ENCODE results near the gene ZNF841. TPM values are rescaled to one million over a fixed set of nuclear protein-coding genes. Genes with fewer than 3 reads are reported as not detected.
"Not testable (repeated sequence)": the region's sequence is repeated elsewhere in the genome, so short reads cannot be mapped to it uniquely, and the experiment has no call there.

The ZNF841 gene
- total and polyA plus RNA-seq, 7 donors = 1.2 to 26.6 (median 11.8) TPM

- peak; percentile 90 for DNase-seq
- intact Hi-C loops (cut with DNase I) = loop anchor here (1.0 to 2.0 kb wide), 3 partner anchors 20 to 42 kb away; partner anchors contain the start of genes ZNF350, ZNF432 and ZNF615
- H3K36me3 ChIP-seq = peaks cover 6 to 32% (median 21%) of the 10 kb centered on the region in 4 donors
- H3K9me3 ChIP-seq = peaks cover 12 to 25% (median 16%) of the 10 kb centered on the region in 4 donors
- 0% methylated on average over 53 of the region's 53 CpGs for WGBS, 2 donors
- TF ChIP-seq POLR2A (IDR thresholded peaks at IDR 0.05) (peak; percentile 9 to 59), EP300 (IDR thresholded peaks at IDR 0.05) (no peak), CTCF (IDR thresholded peaks at IDR 0.05) (no peak), POLR2AphosphoS5 (IDR thresholded peaks at IDR 0.05) (peak; percentile 69 to 89 (median 80))
- H3K27ac ChIP-seq = peak within 1 kb of the TSS; percentile 90 to 94 (median 92)
- H3K27me3 ChIP-seq = no peaks in the 10 kb centered on the region
- H3K4me3 ChIP-seq = peak within 1 kb of the TSS; percentile 57 to 87 (median 71)
- peaks cover 0 to 23% (median 14%) of the 10 kb centered on the region in 4 donors for H3K4me1 ChIP-seq
Observed at GRCh38 chr19:52028027-52028779, 67.4 kb downstream of the ZNF841 start, which contains the start of gene ZNF614. Gene ZNF614, minus strand, starts transcription at chr19:52028379. Its CDS starts 2,634 bp downstream, at chr19:52025745.

- intact Hi-C loops (cut with DNase I); H3K27me3 ChIP-seq; H3K27ac ChIP-seq; DNase-seq; H3K4me3 ChIP-seq: not testable (repeated sequence)
- Histone ChIP-seq H3K36me3 (peaks cover 6 to 48% (median 28%) of the 10 kb centered on the region in 4 donors), H3K9me3 (peaks cover 0 to 16% (median 2%) of the 10 kb centered on the region in 4 donors), H3K4me1 (peaks cover 0 to 23% (median 14%) of the 10 kb centered on the region in 4 donors)
- 89 to 91% methylated on average over 15 of the region's 15 CpGs for WGBS, 2 donors
Observed at GRCh38 chr19:52026255-52026990, 69.1 kb downstream of the ZNF841 start.

GRCh38 chr19:52024478-52024877 is 71.1 kb downstream of the ZNF841 start:
- H3K4me3 ChIP-seq; DNase-seq; H3K27me3 ChIP-seq; intact Hi-C loops (cut with DNase I); H3K27ac ChIP-seq: not testable (repeated sequence)
- peaks cover 0 to 30% (median 5%) of the 10 kb centered on the region in 4 donors for H3K9me3 ChIP-seq
- H3K36me3 ChIP-seq = peaks cover 6 to 67% (median 42%) of the 10 kb centered on the region in 4 donors
- peaks cover 0 to 23% (median 14%) of the 10 kb centered on the region in 4 donors for H3K4me1 ChIP-seq
- WGBS, 2 donors = 91 to 93% methylated on average over 4 of the region's 4 CpGs

- H3K4me1 ChIP-seq = peaks cover 0 to 14% (median 9%) of the 10 kb centered on the region in 4 donors
- peaks cover 0 to 44% (median 8%) of the 10 kb centered on the region in 4 donors for H3K9me3 ChIP-seq
- no peak for TF ChIP-seq POLR2A (IDR thresholded peaks at IDR 0.05)
- TF ChIP-seq CTCF (IDR thresholded peaks at IDR 0.05) = no peak
- TF ChIP-seq POLR2AphosphoS5 (IDR thresholded peaks at IDR 0.05) = no peak
- no peak for DNase-seq
- H3K36me3 ChIP-seq = peaks cover 18 to 88% (median 62%) of the 10 kb centered on the region in 4 donors
- WGBS, 2 donors = 98 to 99% methylated on average over 15 of the region's 15 CpGs
- no peaks in the 10 kb centered on the region for H3K27me3 ChIP-seq
- no peak overlapping the region for H3K4me3 ChIP-seq
- intact Hi-C loops (cut with DNase I) = no loop called here
- H3K27ac ChIP-seq = no peak overlapping the region
Observed at GRCh38 chr19:52022193-52022592, 73.4 kb downstream of the ZNF841 start.

- peaks cover 0 to 60% (median 12%) of the 10 kb centered on the region in 4 donors for H3K9me3 ChIP-seq
- 96 to 97% methylated on average over 4 of the region's 4 CpGs for WGBS, 2 donors
- no peak for DNase-seq
- H3K27me3 ChIP-seq = no peaks in the 10 kb centered on the region
- no peak overlapping the region for H3K4me3 ChIP-seq
- TF ChIP-seq EP300 (IDR thresholded peaks at IDR 0.05) = no peak
- no peak for TF ChIP-seq POLR2A (IDR thresholded peaks at IDR 0.05)
- TF ChIP-seq CTCF (IDR thresholded peaks at IDR 0.05) = no peak
- TF ChIP-seq POLR2AphosphoS5 (IDR thresholded peaks at IDR 0.05) = no peak
- no peak overlapping the region for H3K27ac ChIP-seq
- intact Hi-C loops (cut with DNase I) = no loop called here
- H3K36me3 ChIP-seq = peaks cover 33 to 98% (median 78%) of the 10 kb centered on the region in 4 donors
- H3K4me1 ChIP-seq = no peaks in the 10 kb centered on the region
Observed at GRCh38 chr19:52020506-52020905, 75.1 kb downstream of the ZNF841 start.

Small RNA genes lying within 50 kb of the gene (small RNA-seq; reads per million reads assigned to genes)
- 0 reads per million in 3 donors for gene RPL37P23

Other genes starting within 250 kb of the ZNF841 start
- gene ZNF577, start 207.8 kb downstream of the ZNF841 start, total RNA-seq = 10 to 100 TPM; 21.7 to 28.0 (median 23.4) TPM
- gene ZNF577, start 207.8 kb downstream of the ZNF841 start, polyA plus RNA-seq = 1 to 10 TPM; 2.8 to 9.6 (median 6.6) TPM
- 10 to 100 TPM; 10.5 to 14.6 (median 12.1) TPM for gene ZNF649, start 190.7 kb downstream of the ZNF841 start, total RNA-seq
- gene ZNF649, start 190.7 kb downstream of the ZNF841 start, polyA plus RNA-seq = 1 to 10 TPM; 2.3 to 5.1 (median 2.4) TPM
- 1 to 10 TPM; 2.4 to 8.1 (median 5.9) TPM for gene ZNF613, start 168.3 kb downstream of the ZNF841 start, total RNA-seq
- gene ZNF613, start 168.3 kb downstream of the ZNF841 start, polyA plus RNA-seq = 1 to 10 TPM; 2.8 to 7.8 (median 3.0) TPM
- 10 to 100 TPM; 11.0 to 19.7 (median 14.9) TPM for gene ZNF350, start 108.9 kb downstream of the ZNF841 start, total RNA-seq
- 10 to 100 TPM in 1 of 3 donors, 1 to 10 TPM in 2; 6.6 to 13.2 (median 9.5) TPM for gene ZNF350, start 108.9 kb downstream of the ZNF841 start, polyA plus RNA-seq
- 10 to 100 TPM; 18.0 to 26.8 (median 22.5) TPM for gene ZNF615, start 87.6 kb downstream of the ZNF841 start, total RNA-seq
- gene ZNF615, start 87.6 kb downstream of the ZNF841 start, polyA plus RNA-seq = 1 to 10 TPM; 1.2 to 3.0 (median 2.7) TPM
- gene ZNF614, start 67.4 kb downstream of the ZNF841 start, total RNA-seq = 10 to 100 TPM in 2 of 4 donors, 1 to 10 TPM in 2; 6.6 to 13.5 (median 10.7) TPM
- 1 to 10 TPM; 1.2 to 3.0 (median 2.4) TPM for gene ZNF614, start 67.4 kb downstream of the ZNF841 start, polyA plus RNA-seq
- gene ZNF432, start 46.9 kb downstream of the ZNF841 start, total RNA-seq = 10 to 100 TPM in 3 of 4 donors, 1 to 10 TPM in 1; 10.0 to 17.1 (median 11.9) TPM
- 1 to 10 TPM; 1.8 to 5.2 (median 3.0) TPM for gene ZNF432, start 46.9 kb downstream of the ZNF841 start, polyA plus RNA-seq
- 1 to 10 TPM; 4.3 to 7.2 (median 5.4) TPM for gene ZNF616, start 44.2 kb upstream of the ZNF841 start, total RNA-seq
- gene ZNF616, start 44.2 kb upstream of the ZNF841 start, polyA plus RNA-seq = 1 to 10 TPM; 1.4 to 3.7 (median 1.8) TPM
- gene ZNF836, start 75.9 kb upstream of the ZNF841 start, total RNA-seq = 10 to 100 TPM in 2 of 4 donors, 1 to 10 TPM in 2; 9.1 to 12.3 (median 9.9) TPM
- 1 to 10 TPM; 2.4 to 5.1 (median 2.5) TPM for gene ZNF836, start 75.9 kb upstream of the ZNF841 start, polyA plus RNA-seq
- 100 to 1,000 TPM; 127 to 163 (median 137) TPM for gene PPP2R1A, start 94.3 kb upstream of the ZNF841 start, total RNA-seq
- gene PPP2R1A, start 94.3 kb upstream of the ZNF841 start, polyA plus RNA-seq = 100 to 1,000 TPM; 108 to 139 (median 126) TPM
- 10 to 100 TPM in 2 of 4 donors, 1 to 10 TPM in 2; 5.5 to 11.0 (median 9.9) TPM for gene ZNF766, start 173.8 kb upstream of the ZNF841 start, total RNA-seq
- gene ZNF766, start 173.8 kb upstream of the ZNF841 start, polyA plus RNA-seq = 1 to 10 TPM; 2.8 to 5.7 (median 3.0) TPM
- gene ZNF480, start 201.4 kb upstream of the ZNF841 start, total RNA-seq = 10 to 100 TPM in 1 of 4 donors, 1 to 10 TPM in 3; 7.5 to 11.2 (median 8.1) TPM
- gene ZNF480, start 201.4 kb upstream of the ZNF841 start, polyA plus RNA-seq = 1 to 10 TPM; 3.5 to 6.0 (median 4.2) TPM
- gene ZNF610, start 240.5 kb upstream of the ZNF841 start, total RNA-seq = 1 to 10 TPM; 2.0 to 3.2 (median 2.5) TPM
- gene ZNF610, start 240.5 kb upstream of the ZNF841 start, polyA plus RNA-seq = 1 to 10 TPM in 1 of 3 donors, under 1 TPM in 1, not detected in 1; 0.90 to 1.8 TPM

All from sigmoid colon (tissue), 7 donors.